H1 (cell line): Measurements from ENCODE around the gene KCMF1. TPM values are rescaled to one million over a fixed set of nuclear protein-coding genes. Genes with fewer than 3 reads are reported as not detected.

Source experiments
- CTCF ChIA-PET: fragments of 300-600 bp; sonication (Branson Sonifier 250); formaldehyde crosslinking; loops from one replicate; lab custom pipeline; 2021; ENCODE audit not compliant: partially characterized antibody; lab: Charles Lee
- POLR2A ChIA-PET: fragments of 300-600 bp; sonication (Branson Sonifier 250); formaldehyde crosslinking; loops from one replicate; lab custom pipeline; 2021; ENCODE audit warnings: inconsistent platforms; ENCODE audit not compliant: partially characterized antibody; lab: Charles Lee
- DNase-seq, 2 experiments: peaks; one replicate each; pipeline versions ENCODE4 v3.0.0 to v3.0.0-alpha.2; 2010 to 2022; ENCODE audit warnings: low spot score in 2 of 2, low read depth in 1 of 2, mixed read lengths in 1 of 2
- FAIRE-seq: peaks from 2 replicates; lab custom pipeline; 2011; peaks lifted over from hg19 to GRCh38; lab: Jason Lieb, UNC
- H2AFZ ChIP-seq: 2 replicates; pipeline ENCODE4 v1.8.1; 2012; ENCODE audit warnings: low read length, inconsistent platforms
- H2AK5ac ChIP-seq: 2 replicates; pipeline ENCODE4 v1.6.1; 2013; ENCODE audit warnings: low read depth, low read length
- H2BK120ac ChIP-seq: replicated peaks from 2 replicates; pipeline ENCODE3; 2013; ENCODE audit warnings: low read depth, low read length, inconsistent platforms
- H2BK12ac ChIP-seq: 2 replicates; pipeline ENCODE4 v1.6.1; 2013; ENCODE audit warnings: low read depth, low read length
- H2BK15ac ChIP-seq: 2 replicates; pipeline ENCODE4 v1.6.1; 2013; ENCODE audit warnings: low read length
- H2BK20ac ChIP-seq: 2 replicates; pipeline ENCODE4 v1.6.1; 2013; ENCODE audit warnings: low read length
- H2BK5ac ChIP-seq: 2 replicates; pipeline ENCODE4 v1.6.1; 2013; ENCODE audit warnings: low read depth, low read length
- H3K14ac ChIP-seq: 2 replicates; pipeline ENCODE4 v1.6.1; 2013; ENCODE audit warnings: inconsistent platforms; ENCODE audit not compliant: insufficient read length
- H3K18ac ChIP-seq: 2 replicates; pipeline ENCODE4 v1.6.1; 2013; ENCODE audit warnings: low read length; ENCODE audit errors: extremely low read depth
- H3K23ac ChIP-seq: 2 replicates; pipeline ENCODE4 v1.6.1; 2013; ENCODE audit warnings: inconsistent platforms; ENCODE audit not compliant: insufficient read length
- H3K23me2 ChIP-seq: 2 replicates; pipeline ENCODE4 v1.6.1; 2013; ENCODE audit warnings: low read depth, low read length
- H3K27ac ChIP-seq: 2 replicates; pipeline ENCODE4 v1.6.1; 2011; ENCODE audit warnings: low read depth, low read length, inconsistent platforms
- H3K27me3 ChIP-seq, 4 experiments: replicated peaks in 1 of 4; 1 replicate in 1 of 4; 2 replicates in 3 of 4; pipeline versions ENCODE4 v1.6.1 to v1.8.1; 2011 to 2013; ENCODE audit warnings: low read length in 3 of 4, mild to moderate bottlenecking in 3 of 4, inconsistent platforms in 2 of 4, mixed read lengths in 2 of 4, moderate library complexity in 1 of 4; ENCODE audit not compliant: control insufficient read depth in 3 of 4, insufficient read depth in 3 of 4; ENCODE audit errors: extremely low read depth in 1 of 4
- H3K36me3 ChIP-seq, 4 experiments: 2 replicates each; pipeline versions ENCODE4 v1.6.1 to v1.8.1; 2011 to 2013; ENCODE audit warnings: mild to moderate bottlenecking in 4 of 4, low read length in 3 of 4, moderate library complexity in 2 of 4, control low read depth in 1 of 4, inconsistent platforms in 1 of 4; ENCODE audit not compliant: insufficient read depth in 4 of 4, control insufficient read depth in 2 of 4
- H3K4ac ChIP-seq: replicated peaks from 2 replicates; pipeline ENCODE3; 2013; ENCODE audit warnings: low read length, low read depth, mixed read lengths, inconsistent platforms; ENCODE audit not compliant: insufficient read length
- H3K4me1 ChIP-seq, 4 experiments: replicated peaks in 1 of 4; 1 replicate in 1 of 4; 2 replicates in 3 of 4; pipeline versions ENCODE4 v1.6.1 to v1.8.1; 2011 to 2013; ENCODE audit warnings: low read length in 3 of 4, inconsistent platforms in 2 of 4, mixed read lengths in 1 of 4; ENCODE audit not compliant: insufficient read depth in 4 of 4, control insufficient read depth in 3 of 4
- H3K4me2 ChIP-seq, 2 experiments: 2 replicates each; pipeline versions ENCODE4 v1.6.1 to v1.8.1; 2011 to 2013; ENCODE audit warnings: low read depth in 2 of 2, low read length in 2 of 2, control low read depth in 1 of 2, inconsistent platforms in 1 of 2, mild to moderate bottlenecking in 1 of 2; ENCODE audit not compliant: insufficient read depth in 1 of 2
- H3K4me3 ChIP-seq, 4 experiments: fragments of 200-600, 300-600 bp in 1 of 4; sonication (generic), shearing (Covaris generic), sonication (Bioruptor Twin) in 1 of 4; 2 replicates each; pipeline versions ENCODE4 v1.5.1 to v1.8.1; 2011 to 2016; ENCODE audit warnings: low read length in 4 of 4, low read depth in 3 of 4, control low read depth in 2 of 4, inconsistent platforms in 2 of 4, mild to moderate bottlenecking in 2 of 4, mixed read lengths in 1 of 4, moderate library complexity in 1 of 4; ENCODE audit not compliant: insufficient read depth in 2 of 4; ENCODE audit errors: extremely low read depth in 1 of 4
- H3K56ac ChIP-seq: replicated peaks from 2 replicates; pipeline ENCODE3; 2013; ENCODE audit warnings: low read depth, mild to moderate bottlenecking, mixed read lengths, low read length, inconsistent platforms; ENCODE audit not compliant: insufficient read length
- H3K79me1 ChIP-seq: 2 replicates; pipeline ENCODE4 v1.6.1; 2013; ENCODE audit warnings: low read depth, low read length, control low read depth
- H3K79me2 ChIP-seq, 2 experiments: 2 replicates each; pipeline versions ENCODE4 v1.6.1 to v1.8.1; 2012 to 2013; ENCODE audit warnings: low read length in 2 of 2, mild to moderate bottlenecking in 2 of 2, inconsistent platforms in 1 of 2; ENCODE audit not compliant: insufficient read depth in 2 of 2, control insufficient read depth in 1 of 2
- H3K9ac ChIP-seq, 4 experiments: replicated peaks in 1 of 4; 1 replicate in 1 of 4; 2 replicates in 3 of 4; pipeline versions ENCODE4 v1.6.1 to v1.8.1; 2011 to 2013; ENCODE audit warnings: low read depth in 3 of 4, low read length in 3 of 4, control low read depth in 2 of 4, mild to moderate bottlenecking in 2 of 4, moderate library complexity in 2 of 4, inconsistent platforms in 1 of 4; ENCODE audit errors: extremely low read depth in 1 of 4
- H3K9me3 ChIP-seq, 2 experiments: 2 replicates each; pipeline versions ENCODE4 v1.6.1 to v1.8.1; 2012 to 2013; ENCODE audit warnings: mild to moderate bottlenecking in 2 of 2, moderate library complexity in 2 of 2, control low read depth in 1 of 2, inconsistent platforms in 1 of 2, low read depth in 1 of 2, low read length in 1 of 2, mixed read lengths in 1 of 2; ENCODE audit not compliant: insufficient read depth in 2 of 2
- H4K20me1 ChIP-seq, 2 experiments: replicated peaks in 1 of 2; 2 replicates each; pipeline versions ENCODE3 to v1.8.1; 2011 to 2013; ENCODE audit warnings: inconsistent platforms in 2 of 2, low read length in 2 of 2, mild to moderate bottlenecking in 1 of 2; ENCODE audit not compliant: insufficient read depth in 2 of 2, control insufficient read depth in 1 of 2
- H4K5ac ChIP-seq: 2 replicates; pipeline ENCODE4 v1.6.1; 2013; ENCODE audit warnings: low read length, low read depth, mixed read lengths, inconsistent platforms; ENCODE audit not compliant: insufficient read length
- H4K8ac ChIP-seq: 2 replicates; pipeline ENCODE4 v1.8.0; 2013; ENCODE audit warnings: mild to moderate bottlenecking, moderate library complexity, low read length, inconsistent platforms; ENCODE audit not compliant: insufficient read depth; ENCODE audit errors: extremely low read depth
- H4K91ac ChIP-seq: replicated peaks from 2 replicates; pipeline ENCODE3; 2013; ENCODE audit warnings: low read length, mixed read lengths, inconsistent platforms; ENCODE audit not compliant: insufficient read length
- BACH1 ChIP-seq: IDR thresholded peaks from 2 replicates; pipeline ENCODE4 v1.6.1; 2012; ENCODE audit warnings: low read length, improper control_type of control experiment
- CEBPB ChIP-seq: IDR thresholded peaks from 2 replicates; pipeline ENCODE4 v1.6.1; 2012; ENCODE audit warnings: low read depth, low read length
- CHD1 ChIP-seq: IDR thresholded peaks from 2 replicates; pipeline ENCODE4 v1.6.1; 2012; ENCODE audit warnings: low read depth, low read length, improper control_type of control experiment
- CREB1 ChIP-seq: IDR thresholded peaks from 2 replicates; pipeline ENCODE4 v1.6.1; 2012; ENCODE audit warnings: inconsistent platforms
- EP300 ChIP-seq, 2 experiments: IDR thresholded peaks; 1 replicate in 1 of 2; 2 replicates in 1 of 2; pipeline ENCODE4 v1.6.1; 2011 to 2012; ENCODE audit warnings: low read depth in 2 of 2, low read length in 2 of 2, mild to moderate bottlenecking in 2 of 2, borderline replicate concordance in 1 of 2, inconsistent platforms in 1 of 2, moderate library complexity in 1 of 2
- GABPA ChIP-seq: IDR thresholded peaks from 2 replicates; pipeline ENCODE4 v1.6.1; 2011; ENCODE audit warnings: mild to moderate bottlenecking, low read length, moderate library complexity, borderline replicate concordance; ENCODE audit not compliant: insufficient read depth
- HDAC2 ChIP-seq, 2 experiments: fragments of 300-600 bp in 1 of 2; sonication (generic) in 1 of 2; IDR thresholded peaks; 2 replicates each; pipeline ENCODE4 v1.6.1; 2011 to 2012; ENCODE audit warnings: low read depth in 2 of 2, low read length in 2 of 2, mild to moderate bottlenecking in 2 of 2, moderate library complexity in 2 of 2, borderline replicate concordance in 1 of 2, inconsistent platforms in 1 of 2
- JUN ChIP-seq: IDR thresholded peaks from 2 replicates; pipeline ENCODE4 v1.6.1; 2011; ENCODE audit warnings: low read depth, mild to moderate bottlenecking, improper control_type of control experiment, low read length
- MAX ChIP-seq: IDR thresholded peaks from 2 replicates; pipeline ENCODE4 v1.6.1; 2012; ENCODE audit warnings: inconsistent platforms
- RFX5 ChIP-seq: IDR thresholded peaks from 2 replicates; pipeline ENCODE4 v1.6.1; 2011; ENCODE audit warnings: low read depth, low read length, improper control_type of control experiment, borderline replicate concordance
- RNF2 ChIP-seq: fragments of 200-900, 300-1000 bp; sonication (generic); IDR thresholded peaks from 2 replicates; pipeline ENCODE4 v1.7.1; 2016; ENCODE audit warnings: borderline replicate concordance, low read depth, mild to moderate bottlenecking, antibody characterized with exemption, low read length; ENCODE audit not compliant: poor library complexity, severe bottlenecking; ENCODE audit errors: missing control alignments
- SIX5 ChIP-seq: IDR thresholded peaks from 2 replicates; pipeline ENCODE4 v1.6.1; 2011; ENCODE audit warnings: mild to moderate bottlenecking, low read depth, low read length
- SUZ12 ChIP-seq: fragments of 200-600 bp; sonication (generic); IDR thresholded peaks from 2 replicates; pipeline ENCODE4 v1.6.1; 2012; ENCODE audit warnings: mild to moderate bottlenecking, inconsistent platforms, low read length, moderate library complexity, mixed read lengths
- WGBS, 2 experiments: shearing (Covaris generic) in 1 of 2; methylation state at CpG; one replicate each; pipeline versions ENCODE4 v1.1.6 to v1.1.7; 2013 to 2015; ENCODE audit warnings: low lambda C conversion rate in 2 of 2, mixed read lengths in 2 of 2, inconsistent platforms in 1 of 2, low coverage in 1 of 2, missing lambda C conversion rate in 1 of 2; ENCODE audit not compliant: insufficient replicate concordance in 2 of 2, insufficient coverage in 1 of 2, insufficient read length in 1 of 2; ENCODE audit errors: extremely low coverage in 1 of 2, missing lambda C conversion rate in 1 of 2; 5-methylcytosine and 5-hydroxymethylcytosine counted together
- polyA plus RNA-seq, 7 experiments: library from polyadenylated mRNA; depleted of rRNA in 3 of 7; stranded (reverse) in 5 of 7; unstranded in 2 of 7; fragments of >200 nt in 5 of 7; fragments of 200-250 nt in 2 of 7; gene quantifications; 1 replicate in 5 of 7; 2 replicates in 1 of 7; 4 replicates in 1 of 7; pipeline versions ENCODE4 v1.2.1 to v1.2.3, GENCODE V29; 2011 to 2013; ENCODE audit warnings: missing spikeins in 2 of 7, mixed read lengths in 2 of 7
- total RNA-seq: library from RNA; stranded (reverse); fragmentation: NEBNext Ultra II Directional; extraction: Animal tissue kit (Norgen Biotek cat#: 25700); gene quantifications from 2 replicates; pipeline ENCODE4 v1.2.1, GENCODE V29; 2021

Gene KCMF1
- total and polyA plus RNA-seq, 2 of the 8 experiments (the other 6 are each of a cell fraction or from before 2014, with no cell fraction given), result 86.9 to 149 TPM

- no peaks in the 10 kb centered on the region for H3K23me2 ChIP-seq
- H3K4ac ChIP-seq, result no peak overlapping the region
- no peak overlapping the region for H3K9ac ChIP-seq
- peaks cover 3 to 18% (median 9%) of the 10 kb centered on the region in 4 experiments for H3K4me1 ChIP-seq
- 87% methylated on average over 2 of the region's 2 CpGs; no CpG with 5 or more reads in 1 of the 2 experiments for WGBS, 2 experiments
- H3K9me3 ChIP-seq, result no peaks in the 10 kb centered on the region
- no peak overlapping the region for H2AFZ ChIP-seq
- H4K5ac ChIP-seq, result no peak overlapping the region
- H2BK20ac ChIP-seq, result no peak overlapping the region
- H3K18ac ChIP-seq, result no peak overlapping the region
- H2AK5ac ChIP-seq, result no peak overlapping the region
- TF ChIP-seq SIX5 (no peak), RFX5 (no peak), HDAC2 (IDR thresholded peaks at IDR 0.05; ENCODE audit: borderline replicate concordance in 1 of 2, low read depth in 2 of 2, low read length in 2 of 2) (no peak), CHD1 (no peak), RNF2 (no peak), EP300 (IDR thresholded peaks at IDR 0.05; ENCODE audit: borderline replicate concordance in 1 of 2, low read depth in 2 of 2, low read length in 2 of 2) (no peak), SUZ12 (no peak), GABPA (no peak), JUN (no peak), MAX (no peak), CEBPB (no peak), CREB1 (no peak), BACH1 (no peak)
- TF ChIP-seq, all 59 proteins: peak for 0
- H4K8ac ChIP-seq, result no peak overlapping the region
- no peak overlapping the region for H3K14ac ChIP-seq
- ChIA-PET CTCF (interaction anchor here (1.0 to 2.5 kb wide), 5 partner anchors 13 to 330 kb away, joined by 3 to 10 read pairs (median 4); no protein-coding TSS in a partner anchor), POLR2A (no interaction called here)
- H3K4me2 ChIP-seq, result no peak overlapping the region
- no peak overlapping the region for H2BK5ac ChIP-seq
- no peaks in the 10 kb centered on the region for H4K20me1 ChIP-seq
- no peak overlapping the region for H4K91ac ChIP-seq
- H3K36me3 ChIP-seq, result no peaks in the 10 kb centered on the region
- H2BK12ac ChIP-seq, result no peak overlapping the region
- no peaks in the 10 kb centered on the region for H3K27me3 ChIP-seq
- no peak overlapping the region for H3K56ac ChIP-seq
- H3K23ac ChIP-seq, result no peak overlapping the region
- H3K4me3 ChIP-seq, result no peak overlapping the region
- no peaks in the 10 kb centered on the region for H3K79me2 ChIP-seq
- H3K79me1 ChIP-seq, result no peaks in the 10 kb centered on the region
- DNase-seq (no peak), FAIRE-seq (no peak)
- no peak overlapping the region for H2BK120ac ChIP-seq
- no peak overlapping the region for H3K27ac ChIP-seq
- no peak overlapping the region for H2BK15ac ChIP-seq
Observed at GRCh38 chr2:85091838-85092237, 120.9 kb downstream of the KCMF1 start.
